Stimulated activated CD4-positive, alpha-beta T cell treated with anti-CD3 and anti-CD28 coated beads, Interleukin-1b, Interleukin-23, amount 100 ng/mL, for 48 hours (primary cell): ENCODE measurements around the gene PNPLA4.

Source experiments
- DNase-seq: peaks from one replicate; pipeline ENCODE4 v3.0.0-alpha.2; 2020

Gene PNPLA4

GRCh38 chrX:7852166-7852565, 75.0 kb downstream of the PNPLA4 start:
- DNase-seq = no peak
